PFSK-1 (cell line): ENCODE data around the gene IGF2R.

Experiments
- FOXP2 ChIP-seq: optimal IDR thresholded peaks from 2 replicates; pipeline ENCODE3; 2011; ENCODE audit warnings: borderline replicate concordance, control low read depth, inconsistent platforms; ENCODE audit not compliant: insufficient read depth; ENCODE audit errors: extremely low read length, extremely low read depth
- POLR2AphosphoS5 ChIP-seq: IDR thresholded peaks from 2 replicates; pipeline ENCODE4 v1.6.1; 2012; ENCODE audit warnings: low read depth, mild to moderate bottlenecking, control low read depth, low read length, moderate library complexity
- REST ChIP-seq, 2 experiments: IDR thresholded peaks; 2 replicates each; pipeline versions ENCODE4 v1.6.1 to v1.8.0; 2011 to 2012; ENCODE audit warnings: low read depth in 2 of 2, low read length in 2 of 2, control low read depth in 1 of 2, inconsistent platforms in 1 of 2, mild to moderate bottlenecking in 1 of 2, moderate library complexity in 1 of 2; ENCODE audit not compliant: insufficient read depth in 1 of 2
- SIN3A ChIP-seq: IDR thresholded peaks from 2 replicates; pipeline ENCODE4 v1.6.1; 2012; ENCODE audit warnings: mild to moderate bottlenecking, low read length, moderate library complexity, borderline replicate concordance; ENCODE audit not compliant: insufficient read depth
- TAF1 ChIP-seq: IDR thresholded peaks from 2 replicates; pipeline ENCODE4 v1.6.1; 2012; ENCODE audit warnings: low read length, control low read depth, borderline replicate concordance; ENCODE audit not compliant: insufficient read depth

DNA sequence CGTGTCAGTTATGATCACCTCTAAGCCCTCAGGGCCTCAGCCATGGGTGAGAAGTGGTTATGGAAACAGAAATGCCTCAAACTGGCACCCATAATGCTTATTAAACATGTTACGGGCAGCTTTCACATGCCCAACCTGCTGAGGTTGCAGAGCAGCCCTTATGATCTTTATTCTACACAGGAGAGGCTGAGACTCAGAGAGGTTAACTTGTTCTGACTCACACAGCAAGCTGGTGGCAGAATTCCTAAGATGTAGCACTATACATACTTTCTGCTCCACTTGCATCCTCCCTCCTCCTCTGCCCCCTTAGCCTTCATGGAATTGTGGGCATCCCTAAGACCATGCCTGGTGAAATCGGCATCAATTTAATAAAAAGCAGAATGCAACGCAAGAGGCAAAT is 34.7 kb upstream of the IGF2R start:
- no peak for TF ChIP-seq POLR2AphosphoS5
- no peak for TF ChIP-seq SIN3A
- TF ChIP-seq REST (IDR thresholded peaks at IDR 0.05; ENCODE audit: insufficient read depth in 1 of 2, low read depth in 2 of 2, low read length in 2 of 2): no peak
- TF ChIP-seq TAF1: no peak
- TF ChIP-seq FOXP2: no peak
